Skeletal muscle cell (primary cell): ENCODE results near the gene CATSPER1.
A peak's percentile ranks its signal among the peaks of the same experiment; 100 is the strongest.
"Not testable (repeated sequence)": the region's sequence is repeated elsewhere in the genome, so short reads cannot be mapped to it uniquely, and the experiment has no call there.

Experiments used
- DNase-seq: peaks from one replicate; pipeline ENCODE4 v3.0.0-alpha.2; 2010; ENCODE audit warnings: low read depth
- H3K4me3 ChIP-seq: 2 replicates; pipeline ENCODE4 v1.5.1; 2011; ENCODE audit warnings: low read depth, mild to moderate bottlenecking, control low read depth, low read length, moderate library complexity

Gene CATSPER1

DNA sequence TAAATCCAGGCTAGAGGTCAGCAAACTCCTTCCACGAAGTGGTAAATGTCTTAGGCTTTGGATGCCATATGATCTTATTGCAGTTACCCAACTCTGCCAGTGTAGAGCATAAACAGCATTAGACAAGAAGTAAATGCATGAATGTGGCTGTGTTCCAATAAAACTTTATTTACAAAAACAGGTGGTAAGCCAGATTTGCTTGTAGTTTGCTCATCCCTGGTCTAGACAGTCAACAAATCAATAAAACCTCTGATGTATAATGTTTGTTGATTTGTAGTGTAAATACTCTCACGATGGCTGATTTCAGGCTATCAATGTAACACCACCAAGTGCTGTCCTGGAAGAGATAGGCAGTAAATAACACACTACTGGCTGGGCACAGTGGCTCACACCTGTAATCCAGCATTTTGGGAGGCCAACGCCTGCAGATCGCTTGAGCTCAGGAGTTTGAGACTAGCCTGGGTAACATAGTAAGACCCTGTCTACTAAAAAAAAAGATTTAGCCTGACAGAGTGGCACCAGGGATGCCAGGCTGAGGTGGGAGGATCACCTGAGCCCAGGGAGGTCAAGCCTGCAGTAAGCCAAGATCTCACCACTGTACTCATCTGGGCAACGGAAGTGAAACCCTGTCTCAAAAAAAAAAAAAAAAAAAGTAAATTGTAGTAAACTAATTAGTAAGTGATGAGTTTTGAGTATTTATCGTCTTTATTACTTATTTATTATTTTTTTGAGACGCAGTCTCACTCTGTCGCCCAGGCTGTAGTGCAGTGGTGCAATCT is 6.9 kb upstream of the CATSPER1 start:
- no peak overlapping the region for H3K4me3 ChIP-seq
- DNase-seq: no peak

DNA sequence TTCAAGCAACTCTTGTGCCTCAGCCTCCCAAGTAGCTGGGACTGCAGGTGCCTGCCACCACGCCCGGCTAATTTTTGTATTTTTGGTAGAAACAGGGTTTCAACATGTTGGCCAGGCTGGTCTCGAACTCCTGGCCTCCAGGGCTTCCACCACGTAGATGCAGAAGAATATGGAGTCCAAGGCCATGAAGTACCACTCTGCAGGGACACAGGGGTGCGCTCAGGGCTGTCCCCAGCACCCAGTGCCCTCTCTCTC is 3.2 kb downstream of the CATSPER1 start:
- H3K4me3 ChIP-seq, DNase-seq: not testable (repeated sequence)

DNA sequence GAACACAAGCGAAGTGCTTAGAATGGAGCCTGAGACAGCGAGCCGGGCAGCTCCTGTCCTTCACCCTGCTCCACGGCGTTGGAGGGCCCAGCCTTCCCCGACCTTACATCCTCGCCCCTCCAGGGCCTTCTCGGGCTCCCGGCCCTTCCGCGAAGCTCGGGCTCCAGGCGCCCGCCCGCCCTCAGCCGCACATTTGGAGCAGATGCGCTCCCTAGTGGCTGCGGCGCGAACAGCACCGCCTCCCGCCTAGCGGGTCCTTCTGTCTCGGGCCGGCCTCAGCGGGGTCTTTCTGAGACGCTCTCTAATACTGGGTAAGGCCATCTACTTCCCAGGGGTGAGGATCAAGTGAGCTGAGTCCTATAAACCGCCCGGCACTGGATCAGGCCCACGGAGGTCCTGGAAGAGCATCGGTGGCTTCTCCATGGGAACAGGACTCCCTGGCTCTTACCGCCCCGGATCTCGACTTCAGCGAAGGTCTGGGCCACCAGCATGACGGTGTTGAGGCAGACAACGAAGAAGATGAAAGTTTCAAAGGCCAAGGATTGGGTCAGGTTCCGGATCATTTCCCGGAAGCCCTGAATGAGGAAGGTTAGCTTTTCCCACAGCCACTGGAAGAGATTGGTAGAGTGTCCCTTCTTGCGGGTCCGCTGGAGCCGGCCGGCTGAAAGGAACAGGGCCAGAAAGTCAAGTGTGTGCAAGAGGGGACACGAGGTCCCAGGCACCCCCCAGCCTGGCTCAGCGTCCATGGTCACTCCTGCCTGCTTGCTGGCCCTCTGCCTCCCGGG is 3.7 kb downstream of the CATSPER1 start:
- no peak for DNase-seq
- H3K4me3 ChIP-seq: no peak overlapping the region

DNA sequence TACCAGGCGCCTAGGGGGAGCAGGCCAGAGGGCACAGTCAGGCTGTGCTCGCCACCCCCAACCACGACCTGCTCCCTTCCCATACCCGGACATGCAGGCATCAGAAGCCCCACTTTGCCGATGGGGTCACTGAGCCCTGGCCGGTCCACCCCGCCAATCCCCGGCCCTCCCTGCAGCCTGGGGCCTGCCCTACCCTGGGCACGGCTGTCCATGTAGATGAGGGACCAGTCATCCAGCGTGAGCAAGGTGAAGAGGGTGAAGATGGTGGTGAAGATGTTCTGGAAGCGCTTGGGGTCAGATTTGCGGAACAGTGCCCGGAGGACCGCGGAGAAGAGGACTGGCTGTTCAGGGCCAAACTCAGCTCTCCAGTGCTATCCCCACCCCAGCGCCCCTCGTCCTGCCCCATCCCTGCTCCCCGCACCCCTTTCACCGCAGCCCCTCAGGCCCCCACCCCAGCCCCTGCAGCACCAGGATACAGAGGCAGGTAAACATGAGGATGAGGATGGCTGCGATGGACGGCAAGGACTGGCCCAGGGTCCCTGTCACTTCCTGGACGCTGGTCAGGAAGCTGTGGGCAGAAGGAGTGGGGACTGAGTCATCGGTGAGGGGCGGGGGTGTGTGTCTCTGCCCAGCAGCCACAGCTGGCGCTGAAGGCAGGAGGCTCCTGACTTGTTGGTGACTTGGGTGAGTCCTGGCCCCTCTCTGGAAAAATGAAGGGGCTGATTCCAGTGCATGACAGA is 5.5 kb downstream of the CATSPER1 start:
- no peak overlapping the region for H3K4me3 ChIP-seq
- DNase-seq: peak; percentile 26

DNA sequence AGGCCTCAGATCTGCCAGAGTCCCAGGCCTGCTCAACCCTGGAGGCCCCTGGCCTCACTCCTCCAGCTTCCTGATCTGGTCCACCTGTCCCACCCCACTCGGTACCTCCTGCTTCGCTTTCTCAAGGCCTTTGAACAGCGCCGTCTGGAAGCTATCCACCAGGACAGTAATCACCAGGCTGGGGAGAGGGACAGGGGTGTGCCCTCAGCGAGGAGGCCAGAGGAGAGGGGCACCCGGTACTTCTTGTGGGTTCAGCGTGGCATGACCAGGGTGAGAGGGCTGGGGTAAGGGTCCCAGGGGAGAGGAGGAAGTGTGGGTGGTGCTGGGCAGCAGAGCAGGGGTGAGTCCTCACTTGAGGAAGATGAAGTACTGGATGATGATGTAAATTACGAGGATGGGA is 6.1 kb downstream of the CATSPER1 start:
- no peak for DNase-seq
- no peak overlapping the region for H3K4me3 ChIP-seq

DNA sequence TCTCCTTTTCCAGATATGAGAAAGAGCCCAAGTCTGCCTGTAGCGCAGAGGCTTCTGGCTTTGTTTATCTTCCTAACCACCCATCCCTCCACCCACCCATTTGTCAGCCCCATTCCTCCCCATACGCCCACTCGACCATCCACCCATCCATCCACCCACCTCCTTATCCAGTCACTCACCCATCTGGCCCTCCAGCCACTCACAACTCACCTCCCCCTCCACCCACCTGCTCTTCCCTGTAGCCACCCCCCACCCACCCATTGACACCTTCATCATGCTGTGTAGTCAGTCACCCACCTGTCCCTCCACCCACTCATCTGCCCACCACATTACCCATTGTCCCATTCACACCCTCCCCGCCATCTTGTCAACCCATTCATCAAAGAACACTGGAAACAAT is 9.0 kb downstream of the CATSPER1 start:
- DNase-seq: no peak
- H3K4me3 ChIP-seq: no peak overlapping the region

DNA sequence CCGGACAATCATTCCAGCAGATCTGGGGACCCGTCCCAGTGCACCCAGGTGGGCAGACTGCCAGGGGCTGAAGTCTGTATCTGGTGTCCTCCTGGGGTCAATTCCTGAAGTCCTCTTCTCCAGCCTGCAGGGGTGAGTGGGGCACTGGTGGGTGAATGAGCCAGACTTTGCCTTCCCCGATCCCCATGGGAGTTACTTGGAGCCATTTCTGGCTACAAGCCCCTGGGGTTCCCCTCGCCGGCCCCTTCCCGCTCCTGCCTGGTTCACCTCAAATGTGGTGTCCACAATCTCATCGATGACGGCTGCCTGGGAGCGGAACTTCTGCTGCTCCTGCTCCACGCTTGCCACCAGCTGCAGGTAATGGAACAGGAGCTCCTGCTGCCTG is 9.5 kb downstream of the CATSPER1 start:
- H3K4me3 ChIP-seq: no peak overlapping the region
- no peak for DNase-seq

DNA sequence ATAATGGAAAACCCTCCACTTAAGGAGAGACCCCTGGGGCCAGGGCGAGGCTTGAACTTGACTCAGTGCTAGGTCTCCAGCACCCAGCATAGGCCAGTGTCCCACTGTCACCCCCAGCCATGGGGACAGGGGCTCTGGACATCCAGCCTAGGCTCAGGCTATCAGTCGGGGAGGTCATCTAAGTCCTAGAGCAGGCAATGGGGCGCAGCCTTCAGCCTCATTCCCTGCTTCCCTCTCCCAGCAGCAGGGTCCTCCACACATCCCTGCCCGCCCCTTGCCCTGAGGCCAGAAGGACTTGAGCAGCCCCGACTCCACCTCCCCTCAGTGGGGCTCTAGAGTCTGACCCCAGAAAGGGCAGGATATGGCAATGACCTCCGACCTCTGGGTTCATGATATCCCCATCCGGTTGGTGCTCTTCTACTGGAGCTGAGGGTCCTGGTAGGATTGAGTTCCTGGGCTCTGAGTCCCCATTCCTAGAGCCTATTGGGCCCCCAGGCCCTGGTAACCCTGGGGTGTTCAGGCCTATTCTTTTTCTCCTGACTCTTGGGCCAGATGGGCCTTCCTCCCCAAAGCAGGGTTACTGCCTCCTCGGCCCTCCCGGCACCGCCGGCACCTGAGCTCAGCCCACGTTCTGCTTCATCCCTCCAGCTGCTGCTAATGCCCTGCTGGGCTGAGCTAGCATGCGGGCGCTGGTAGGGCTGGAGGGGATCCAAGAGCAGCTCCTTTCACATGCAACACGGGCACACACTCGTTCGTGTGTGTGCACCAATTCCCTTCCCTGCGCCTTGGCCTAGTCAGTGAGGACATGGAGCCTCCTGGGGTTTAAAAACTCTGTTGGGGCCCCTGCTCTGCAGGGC is 10.1 kb downstream of the CATSPER1 start:
- no peak for DNase-seq
- H3K4me3 ChIP-seq: no peak overlapping the region

DNA sequence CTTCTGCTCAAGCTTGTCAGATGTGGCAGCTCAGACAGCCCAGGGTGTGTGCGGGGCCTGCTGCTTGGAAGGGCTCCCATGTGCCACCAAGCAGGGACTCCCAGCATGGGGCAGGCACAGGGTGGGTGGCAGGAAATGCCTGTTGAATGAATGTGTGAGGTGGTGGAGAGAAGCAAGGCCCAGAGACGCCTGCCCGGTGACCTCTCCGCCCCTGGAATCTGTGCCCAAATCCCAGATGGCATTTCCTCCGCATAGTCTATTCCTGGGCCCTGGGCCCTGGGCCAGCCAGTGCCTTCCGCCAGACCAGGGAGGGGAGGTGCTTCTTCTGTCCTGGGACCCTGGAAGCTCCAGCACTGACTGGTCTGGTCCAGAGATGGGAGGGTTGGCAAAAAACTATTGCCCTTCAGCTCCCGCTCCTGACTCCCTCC is 10.8 kb downstream of the CATSPER1 start:
- H3K4me3 ChIP-seq: no peak overlapping the region
- no peak for DNase-seq

DNA sequence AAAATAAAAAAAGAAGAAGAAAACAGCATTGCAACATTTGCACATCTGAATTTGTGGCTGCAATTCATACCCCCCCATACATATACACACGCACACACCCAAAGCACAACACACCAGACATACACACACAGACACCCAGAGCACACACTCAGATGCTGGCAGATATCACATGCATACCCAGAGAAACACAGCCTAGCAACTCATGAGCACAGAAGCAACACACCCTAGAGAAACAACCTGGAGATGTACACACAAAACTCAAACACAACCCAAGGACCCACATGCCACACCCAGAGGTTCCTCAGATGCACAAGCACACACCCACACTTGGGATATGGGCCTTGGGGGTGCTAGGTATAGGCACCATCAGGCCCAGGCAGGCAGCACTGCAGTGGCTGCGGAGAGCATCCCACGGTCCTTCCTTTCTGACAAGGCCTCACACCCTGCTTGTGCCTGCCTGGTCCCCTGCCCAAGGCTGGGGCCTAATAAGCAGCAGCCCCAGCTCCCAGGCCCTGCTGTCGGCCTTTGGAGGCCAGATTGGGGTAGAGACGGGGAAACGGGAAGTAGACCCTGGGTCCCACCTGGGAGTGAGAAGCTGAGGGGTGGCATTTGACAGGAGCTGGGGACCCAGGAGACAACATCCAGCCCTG is 11.3 kb downstream of the CATSPER1 start:
- no peak overlapping the region for H3K4me3 ChIP-seq
- DNase-seq: no peak

DNA sequence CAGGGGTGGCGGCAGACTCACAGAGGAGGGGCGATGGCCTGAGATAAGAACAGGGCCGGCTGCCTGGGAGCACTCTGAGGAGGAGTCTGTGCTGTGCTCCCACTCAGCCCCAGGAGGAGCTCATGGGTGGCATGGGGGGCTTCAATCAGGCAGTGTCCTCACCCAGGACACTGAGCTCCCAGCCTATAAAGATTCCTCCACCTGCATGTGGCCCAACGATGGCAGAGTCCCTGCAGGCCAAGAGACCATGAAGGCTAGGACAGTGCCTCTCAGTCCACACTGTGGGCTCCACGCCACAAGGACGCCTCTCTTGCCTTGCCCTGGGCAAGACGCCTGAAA is 12.5 kb downstream of the CATSPER1 start:
- no peak overlapping the region for H3K4me3 ChIP-seq
- DNase-seq: no peak

DNA sequence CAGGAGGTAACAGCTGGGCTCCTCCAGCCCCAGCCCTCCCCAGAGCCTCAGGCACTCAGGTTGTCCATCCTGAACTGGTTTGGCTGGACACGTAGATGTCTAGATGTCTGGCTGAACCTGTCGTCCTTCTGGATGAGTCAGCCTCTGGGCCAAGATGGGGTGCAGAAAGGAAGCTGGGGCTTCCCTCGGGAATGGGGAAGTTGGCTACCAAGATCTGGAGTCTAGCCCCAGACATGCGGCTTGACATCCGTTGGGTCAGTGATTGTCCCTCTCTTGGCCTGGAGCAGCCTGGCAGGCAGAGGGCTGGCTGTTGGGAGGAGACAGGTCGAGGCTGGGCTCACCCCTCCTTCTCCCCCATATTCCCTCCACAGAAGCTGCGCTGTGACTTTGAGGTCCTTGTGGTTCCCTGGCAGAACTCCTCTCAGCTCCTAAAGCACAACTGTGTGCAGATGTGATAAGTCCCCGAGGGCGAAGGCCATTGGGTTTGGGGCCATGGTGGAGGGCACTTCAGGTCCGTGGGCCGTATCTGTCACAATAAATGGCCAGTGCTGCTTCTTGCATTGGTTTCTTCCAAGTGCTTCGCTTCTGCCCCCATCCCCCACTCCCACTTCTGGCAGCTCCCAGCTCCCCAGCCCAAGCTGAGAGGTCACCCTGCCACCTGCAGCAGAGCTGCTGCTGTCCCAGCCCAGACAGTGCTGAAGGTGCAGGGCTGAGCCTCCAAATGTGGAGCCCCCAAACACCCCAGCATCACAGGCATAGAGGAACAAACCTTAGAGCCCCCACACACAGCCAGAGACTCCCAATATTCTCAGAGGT is 13.1 kb downstream of the CATSPER1 start:
- H3K4me3 ChIP-seq: no peak overlapping the region
- no peak for DNase-seq

DNA sequence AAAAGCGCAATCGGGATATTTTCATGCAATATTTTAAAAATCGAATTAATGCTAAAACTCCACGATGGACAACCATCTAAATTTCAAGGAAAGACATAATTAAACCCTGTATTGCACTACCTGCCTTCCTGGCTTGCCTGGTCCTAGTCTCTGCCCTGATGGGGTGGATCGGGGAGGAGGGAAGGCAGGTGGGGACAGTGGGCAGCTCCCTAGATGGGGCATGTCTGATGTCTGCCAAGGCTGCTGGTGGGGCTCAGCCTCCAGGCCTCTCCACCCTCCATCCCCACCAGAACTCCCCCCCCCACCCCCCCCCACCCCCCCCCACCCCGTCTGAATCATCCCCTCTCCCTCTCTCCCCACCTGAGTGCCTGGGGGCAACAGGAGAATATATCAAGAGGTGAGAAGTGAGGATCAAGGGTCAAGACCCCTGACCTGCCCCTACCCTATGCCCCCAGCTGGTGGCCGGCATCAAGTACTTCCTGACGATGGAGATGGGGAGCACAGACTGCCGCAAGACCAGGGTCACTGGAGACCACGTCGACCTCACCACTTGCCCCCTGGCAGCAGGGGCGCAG is 13.8 kb downstream of the CATSPER1 start:
- DNase-seq: no peak
- H3K4me3 ChIP-seq: no peak overlapping the region

DNA sequence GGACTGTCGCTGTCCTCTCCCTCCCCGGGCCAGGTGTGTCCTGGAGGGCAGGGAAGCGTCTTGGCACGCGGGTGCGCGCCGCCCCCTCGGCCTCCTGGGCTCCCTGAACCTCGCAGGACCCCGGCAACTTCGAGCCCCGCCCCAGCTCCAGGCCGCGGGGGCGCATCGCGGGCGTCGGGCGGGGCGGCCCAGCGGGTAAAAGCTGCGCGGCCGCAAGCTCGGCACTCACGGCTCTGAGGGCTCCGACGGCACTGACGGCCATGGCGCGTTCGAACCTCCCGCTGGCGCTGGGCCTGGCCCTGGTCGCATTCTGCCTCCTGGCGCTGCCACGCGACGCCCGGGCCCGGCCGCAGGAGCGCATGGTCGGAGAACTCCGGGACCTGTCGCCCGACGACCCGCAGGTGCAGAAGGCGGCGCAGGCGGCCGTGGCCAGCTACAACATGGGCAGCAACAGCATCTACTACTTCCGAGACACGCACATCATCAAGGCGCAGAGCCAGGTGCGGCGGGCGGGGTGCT is 14.4 kb downstream of the CATSPER1 start, which contains the start of gene CST6:
CST6 (plus strand) TSS at position 224 of the 519 bp plus-strand sequence; CDS start at position 261, 37 bp downstream.
- DNase-seq: no peak
- H3K4me3 ChIP-seq: no peak within 1 kb of the TSS

DNA sequence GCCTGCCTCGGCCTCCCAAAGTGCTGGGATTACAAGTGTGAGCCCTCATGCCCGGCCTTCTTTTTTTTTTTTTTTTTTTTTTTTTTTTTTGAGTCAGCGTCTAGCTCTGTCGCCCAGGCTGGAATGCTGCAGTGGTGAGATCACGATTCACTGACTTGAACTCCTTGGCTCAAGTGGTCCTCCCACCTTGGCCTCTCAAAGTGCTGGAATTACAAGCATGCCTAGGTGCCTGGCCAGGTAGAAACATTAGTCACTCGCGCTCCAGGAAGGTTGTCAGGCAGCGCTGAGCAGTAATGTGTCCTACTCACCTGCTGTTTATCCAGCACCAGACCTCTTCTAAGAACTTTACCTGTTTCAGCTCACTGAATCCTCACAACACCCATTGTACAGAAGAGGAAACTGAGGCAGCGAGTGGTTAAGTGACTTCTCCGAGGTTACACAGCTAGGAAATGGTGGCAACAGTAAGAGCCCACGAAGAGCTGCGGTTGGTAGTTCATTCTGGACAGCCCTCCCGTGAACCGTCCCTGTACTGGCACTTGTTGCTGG is 15.0 kb downstream of the CATSPER1 start:
- no peak for DNase-seq
- H3K4me3 ChIP-seq: no peak overlapping the region

DNA sequence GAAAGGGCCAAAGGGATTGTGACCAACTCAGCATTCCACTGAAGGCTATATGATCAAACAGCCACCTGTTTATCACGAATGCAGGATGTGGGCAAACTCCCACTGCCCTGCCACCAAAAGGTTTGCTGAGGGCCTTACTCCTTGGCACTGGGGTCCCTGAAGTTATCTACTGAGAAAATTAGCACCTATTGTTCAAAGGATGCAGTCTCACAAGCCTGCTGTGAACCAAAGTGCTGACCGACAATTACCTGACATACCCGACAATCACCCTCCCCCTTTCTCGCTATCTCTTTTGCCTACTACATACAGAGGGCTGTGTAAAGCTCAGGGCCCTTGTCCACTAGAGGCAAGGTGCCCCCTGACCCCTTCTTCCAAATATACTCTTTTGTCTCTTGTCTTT is 16.2 kb downstream of the CATSPER1 start:
- H3K4me3 ChIP-seq, DNase-seq: not testable (repeated sequence)

DNA sequence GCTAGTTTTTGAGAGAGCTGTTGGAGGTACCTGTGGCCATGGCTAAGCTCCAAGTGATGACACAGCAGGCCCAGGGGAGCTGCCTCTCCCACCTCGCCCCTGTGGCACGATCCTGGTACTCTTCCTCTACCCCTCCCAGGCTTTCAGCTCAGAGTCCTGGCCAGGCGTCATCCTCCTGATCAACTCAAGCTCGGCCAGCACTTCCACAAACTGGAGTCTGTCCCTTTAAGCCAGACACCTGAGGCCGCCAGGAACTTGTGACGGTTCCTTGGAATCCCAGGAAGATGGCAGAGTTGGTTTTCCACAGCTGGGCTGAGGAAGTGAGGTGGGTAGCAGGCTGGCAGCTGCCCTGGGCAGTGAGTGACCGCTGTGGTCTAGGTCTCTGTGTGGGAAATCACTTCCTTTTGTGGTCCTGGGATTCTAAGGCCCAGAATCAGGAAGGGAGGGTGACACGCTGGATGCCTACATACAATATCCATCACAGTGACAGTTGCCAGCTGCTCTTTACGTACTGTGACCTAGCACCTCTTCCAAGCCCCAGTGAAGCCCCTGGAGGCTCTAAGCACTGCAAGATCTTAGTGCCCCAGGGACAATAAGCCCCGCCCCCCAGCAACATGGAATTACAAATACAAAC is 17.7 kb downstream of the CATSPER1 start:
- DNase-seq: no peak
- H3K4me3 ChIP-seq: no peak overlapping the region
